Subcutaneous abdominal adipose tissue (tissue), 5 donors: ENCODE data around the gene MYO6.
"Not testable (repeated sequence)": the region's sequence is repeated elsewhere in the genome, so short reads cannot be mapped to it uniquely, and the experiment has no call there.

Experiments used
- H3K27ac ChIP-seq: one replicate; pipeline ENCODE4 v1.7.0; 2013; ENCODE audit warnings: low read depth, mild to moderate bottlenecking, inconsistent platforms, low read length, moderate library complexity
- H3K27me3 ChIP-seq, 5 donors: one replicate each; pipeline ENCODE4 v1.7.0; 2013; ENCODE audit warnings: low read length in 5 of 5, inconsistent platforms in 1 of 5; ENCODE audit not compliant: control insufficient read depth in 5 of 5, insufficient read depth in 4 of 5
- H3K36me3 ChIP-seq, 5 donors: one replicate each; pipeline ENCODE4 v1.7.0; 2013; ENCODE audit warnings: low read length in 5 of 5; ENCODE audit not compliant: control insufficient read depth in 5 of 5, insufficient read depth in 5 of 5
- H3K4me1 ChIP-seq, 5 donors: one replicate each; pipeline ENCODE4 v1.7.0; 2013; ENCODE audit warnings: low read length in 5 of 5, mild to moderate bottlenecking in 3 of 5, moderate library complexity in 1 of 5; ENCODE audit not compliant: control insufficient read depth in 5 of 5, insufficient read depth in 5 of 5
- H3K4me3 ChIP-seq, 5 donors: one replicate each; pipeline ENCODE4 v1.7.0; 2013; ENCODE audit warnings: low read length in 5 of 5, low read depth in 1 of 5
- H3K9ac ChIP-seq, 5 donors: one replicate each; pipeline ENCODE4 v1.7.0; 2013; ENCODE audit warnings: low read length in 5 of 5, mild to moderate bottlenecking in 4 of 5, moderate library complexity in 3 of 5
- H3K9me3 ChIP-seq, 5 donors: one replicate each; pipeline ENCODE4 v1.7.0; 2013; ENCODE audit warnings: low read length in 5 of 5; ENCODE audit not compliant: control insufficient read depth in 5 of 5
- donor health status: healthy.
- donor health status: healthy.
- donor health status: healthy.
- donor health status: healthy.
- donor health status: healthy.

The MYO6 gene

GRCh38 chr6:75900216-75900615, 151.2 kb downstream of the MYO6 start:
- not testable (repeated sequence) for H3K27me3 ChIP-seq, H3K9me3 ChIP-seq, H3K27ac ChIP-seq, H3K4me3 ChIP-seq, H3K36me3 ChIP-seq, H3K9ac ChIP-seq, H3K4me1 ChIP-seq

- H3K27me3 ChIP-seq, H3K4me3 ChIP-seq, H3K9ac ChIP-seq: not testable (repeated sequence)
These were observed 156.1 kb downstream of the MYO6 start for GRCh38 chr6:75905129-75905528.

GRCh38 chr6:75906871-75907270, 157.8 kb downstream of the MYO6 start:
- H3K27me3 ChIP-seq = no peaks in the 10 kb centered on the region
- H3K9me3 ChIP-seq = no peaks in the 10 kb centered on the region
- H3K4me3 ChIP-seq = no peak overlapping the region
- peaks cover 0 to 4% (median 0%) of the 10 kb centered on the region in 5 donors for H3K36me3 ChIP-seq
- no peaks in the 10 kb centered on the region for H3K4me1 ChIP-seq
- H3K9ac ChIP-seq = no peak overlapping the region
- no peak overlapping the region for H3K27ac ChIP-seq

More at GRCh38 chr6:75905129-75905528, 156.1 kb downstream of the MYO6 start:
- H3K4me1 ChIP-seq, H3K9me3 ChIP-seq, H3K27ac ChIP-seq, H3K36me3 ChIP-seq: not testable (repeated sequence)

GRCh38 chr6:75907444-75907843, 158.4 kb downstream of the MYO6 start:
- Histone ChIP-seq H3K36me3 (peaks cover 0 to 4% (median 0%) of the 10 kb centered on the region in 5 donors), H3K9me3 (no peaks in the 10 kb centered on the region), H3K4me3 (no peak overlapping the region), H3K9ac (no peak overlapping the region), H3K27ac (no peak overlapping the region), H3K27me3 (no peaks in the 10 kb centered on the region), H3K4me1 (no peaks in the 10 kb centered on the region)

- no peaks in the 10 kb centered on the region for H3K4me1 ChIP-seq
- H3K9ac ChIP-seq = no peak overlapping the region
- H3K9me3 ChIP-seq = no peaks in the 10 kb centered on the region
- H3K27me3 ChIP-seq = no peaks in the 10 kb centered on the region
- H3K27ac ChIP-seq = no peak overlapping the region
- no peak overlapping the region for H3K4me3 ChIP-seq
- H3K36me3 ChIP-seq = peaks cover 5 to 18% (median 11%) of the 10 kb centered on the region in 5 donors
These were observed 164.0 kb downstream of the MYO6 start for GRCh38 chr6:75913040-75913439.

GRCh38 chr6:75922226-75922625, 173.2 kb downstream of the MYO6 start:
- Histone ChIP-seq H3K4me1 (no peaks in the 10 kb centered on the region), H3K27me3 (no peaks in the 10 kb centered on the region), H3K4me3 (no peak overlapping the region), H3K36me3 (peaks cover 4 to 18% (median 15%) of the 10 kb centered on the region in 5 donors), H3K9ac (no peak overlapping the region), H3K9me3 (no peaks in the 10 kb centered on the region), H3K27ac (no peak overlapping the region)

- Histone ChIP-seq H3K27ac (no peak overlapping the region), H3K36me3 (peaks cover 0 to 3% (median 0%) of the 10 kb centered on the region in 5 donors), H3K4me3 (no peak overlapping the region), H3K4me1 (no peaks in the 10 kb centered on the region), H3K27me3 (no peaks in the 10 kb centered on the region), H3K9me3 (no peaks in the 10 kb centered on the region), H3K9ac (no peak overlapping the region)
These were observed 177.5 kb downstream of the MYO6 start for GRCh38 chr6:75926293-75927168.

GRCh38 chr6:75931011-75931680, 182.1 kb downstream of the MYO6 start:
- Histone ChIP-seq H3K9me3 (no peaks in the 10 kb centered on the region), H3K36me3 (no peaks in the 10 kb centered on the region), H3K4me1 (peaks cover 0 to 8% (median 6%) of the 10 kb centered on the region in 5 donors), H3K27me3 (no peaks in the 10 kb centered on the region), H3K27ac (no peak overlapping the region), H3K4me3 (no peak overlapping the region), H3K9ac (no peak overlapping the region)

- Histone ChIP-seq H3K36me3 (no peaks in the 10 kb centered on the region), H3K9me3 (no peaks in the 10 kb centered on the region), H3K27me3 (no peaks in the 10 kb centered on the region), H3K4me3 (no peak overlapping the region), H3K9ac (no peak overlapping the region), H3K27ac (no peak overlapping the region), H3K4me1 (peaks cover 0 to 8% (median 7%) of the 10 kb centered on the region in 5 donors)
These were observed 183.0 kb downstream of the MYO6 start for GRCh38 chr6:75932067-75932466.

- H3K4me3 ChIP-seq = no peak overlapping the region
- H3K27me3 ChIP-seq = no peaks in the 10 kb centered on the region
- H3K9ac ChIP-seq = no peak overlapping the region
- H3K4me1 ChIP-seq = peaks cover 0 to 9% (median 8%) of the 10 kb centered on the region in 5 donors
- no peaks in the 10 kb centered on the region for H3K36me3 ChIP-seq
- no peaks in the 10 kb centered on the region for H3K9me3 ChIP-seq
- no peak overlapping the region for H3K27ac ChIP-seq
These were observed 184.4 kb downstream of the MYO6 start for GRCh38 chr6:75933387-75933975.
